B cell (primary cell): ENCODE measurements around the gene SEC14L1.
"Not testable (repeated sequence)": the region's sequence is repeated elsewhere in the genome, so short reads cannot be mapped to it uniquely, and the experiment has no call there.

Experiments
- CTCF ChIP-seq: fragments of 200-600 bp; IDR thresholded peaks from one replicate; pipeline ENCODE4 v1.8.0; 2022; ENCODE audit warnings: antibody characterized with exemption, mild to moderate bottlenecking
- EZH2 ChIP-seq: IDR thresholded peaks from 2 replicates; pipeline ENCODE4 v1.6.1; 2012; ENCODE audit warnings: borderline replicate concordance, low read depth, mild to moderate bottlenecking, moderate library complexity, low read length; ENCODE audit not compliant: insufficient read depth, poor library complexity, severe bottlenecking

- TF ChIP-seq CTCF, EZH2: not testable (repeated sequence)
Observed at GRCh38 chr17:77252306-77252705, 111.5 kb downstream of the SEC14L1 start.
